Neural progenitor cell (in vitro differentiated cells): ENCODE data around the gene CLIC4.

Experiments used
- CTCF ChIP-seq: fragments of 200-600 bp; sonication (generic); IDR thresholded peaks from 2 replicates; pipeline ENCODE4 v1.5.1; 2017; ENCODE audit warnings: antibody characterized with exemption, mild to moderate bottlenecking
- EZH2phosphoT487 ChIP-seq: fragments of 200-600 bp; sonication (generic); IDR thresholded peaks from 2 replicates; pipeline ENCODE4 v1.6.1; 2017; ENCODE audit warnings: antibody characterized with exemption

- TF ChIP-seq CTCF (no peak), EZH2phosphoT487 (no peak)
Observed at GRCh38 chr1:24779689-24780464, 34.6 kb downstream of the CLIC4 start.
